Vagina (tissue), 2 donors: ENCODE results near the gene STYK1.

ENCODE experiments used
- POLR2A ChIP-seq, 2 donors: fragments of 450-650 bp; IDR thresholded peaks; one replicate each; pipeline ENCODE4 v1.6.1; 2017; ENCODE audit warnings: antibody characterized with exemption in 2 of 2, mild to moderate bottlenecking in 2 of 2, moderate library complexity in 2 of 2
- TF ChIP-seq, protein P1 (sequence below), 3 experiments: fragments of 450-650 bp in 2 of 3; fragments of 200-600 bp in 1 of 3; sonication (generic) in 1 of 3; IDR thresholded peaks; one replicate each; pipeline ENCODE4 v1.5.1; 2017 to 2019; ENCODE audit warnings: antibody characterized with exemption in 3 of 3, mild to moderate bottlenecking in 2 of 3, moderate library complexity in 2 of 3

- no peak for TF ChIP-seq POLR2A (IDR thresholded peaks at IDR 0.05)
- TF ChIP-seq, protein P1, sequence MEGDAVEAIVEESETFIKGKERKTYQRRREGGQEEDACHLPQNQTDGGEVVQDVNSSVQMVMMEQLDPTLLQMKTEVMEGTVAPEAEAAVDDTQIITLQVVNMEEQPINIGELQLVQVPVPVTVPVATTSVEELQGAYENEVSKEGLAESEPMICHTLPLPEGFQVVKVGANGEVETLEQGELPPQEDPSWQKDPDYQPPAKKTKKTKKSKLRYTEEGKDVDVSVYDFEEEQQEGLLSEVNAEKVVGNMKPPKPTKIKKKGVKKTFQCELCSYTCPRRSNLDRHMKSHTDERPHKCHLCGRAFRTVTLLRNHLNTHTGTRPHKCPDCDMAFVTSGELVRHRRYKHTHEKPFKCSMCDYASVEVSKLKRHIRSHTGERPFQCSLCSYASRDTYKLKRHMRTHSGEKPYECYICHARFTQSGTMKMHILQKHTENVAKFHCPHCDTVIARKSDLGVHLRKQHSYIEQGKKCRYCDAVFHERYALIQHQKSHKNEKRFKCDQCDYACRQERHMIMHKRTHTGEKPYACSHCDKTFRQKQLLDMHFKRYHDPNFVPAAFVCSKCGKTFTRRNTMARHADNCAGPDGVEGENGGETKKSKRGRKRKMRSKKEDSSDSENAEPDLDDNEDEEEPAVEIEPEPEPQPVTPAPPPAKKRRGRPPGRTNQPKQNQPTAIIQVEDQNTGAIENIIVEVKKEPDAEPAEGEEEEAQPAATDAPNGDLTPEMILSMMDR (IDR thresholded peaks at IDR 0.05): no peak
These were observed 1.5 kb downstream of the STYK1 start for GRCh38 chr12:10672231-10672868.
